Effector memory CD8-positive, alpha-beta T cell (primary cell): ENCODE measurements around the gene GRAMD1B.
"Not testable (repeated sequence)": the region's sequence is repeated elsewhere in the genome, so short reads cannot be mapped to it uniquely, and the experiment has no call there.

ENCODE experiments used
- ATAC-seq: fragments of 150-1000 bp; cut with Tn5 transposase; replicated peaks from 2 replicates; pipeline ENCODE4 v1.10.0; 2021; ENCODE audit warnings: mild to moderate bottlenecking, moderate library complexity
- DNase-seq, 3 experiments: peaks; one replicate each; pipeline ENCODE4 v3.0.0; 2021
- H3K27ac Mint-ChIP-seq, 2 donors: one replicate each; pipeline ENCODE4 v1.8.0; 2022; ENCODE audit warnings: mild to moderate bottlenecking in 2 of 2, mixed read lengths in 2 of 2, moderate library complexity in 2 of 2
- H3K27me3 Mint-ChIP-seq, 2 donors: one replicate each; pipeline ENCODE4 v1.8.0; 2022; ENCODE audit warnings: mixed read lengths in 2 of 2
- H3K36me3 Mint-ChIP-seq: one replicate; pipeline ENCODE4 v1.8.0; 2022; ENCODE audit warnings: mild to moderate bottlenecking, moderate library complexity, mixed read lengths; ENCODE audit not compliant: insufficient read depth
- H3K4me1 Mint-ChIP-seq, 2 donors: one replicate each; pipeline ENCODE4 v1.8.0; 2022; ENCODE audit warnings: low read depth in 2 of 2, mixed read lengths in 2 of 2
- H3K4me3 Mint-ChIP-seq, 2 donors: one replicate each; pipeline ENCODE4 v1.8.0; 2022; ENCODE audit warnings: mild to moderate bottlenecking in 2 of 2, mixed read lengths in 2 of 2, moderate library complexity in 2 of 2
- H3K9me3 Mint-ChIP-seq, 2 donors: one replicate each; pipeline ENCODE4 v1.8.0; 2022; ENCODE audit warnings: mixed read lengths in 2 of 2

The GRAMD1B gene

DNA sequence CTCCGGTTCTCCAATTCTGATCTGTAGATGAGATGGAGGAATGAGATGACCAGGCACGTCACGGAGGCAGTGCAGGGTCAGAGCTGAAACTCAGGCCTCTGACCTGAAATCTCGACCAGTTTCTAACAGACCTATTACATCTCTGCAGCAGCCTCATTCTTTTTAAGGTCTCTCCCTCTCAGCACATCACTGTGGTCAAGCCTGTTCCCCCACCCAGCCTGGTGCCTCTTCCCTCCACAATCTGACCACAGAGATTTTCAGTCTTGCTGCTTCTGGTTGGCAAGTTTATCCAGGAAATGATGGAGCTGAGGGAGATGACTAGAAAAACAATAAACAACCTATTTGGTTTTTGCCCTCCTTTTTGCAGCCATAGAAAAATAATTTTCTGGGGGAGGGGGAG, 9.5 kb downstream of the GRAMD1B start:
- Mint-ChIP-seq H3K27ac (no peak overlapping the region), H3K36me3 (no peaks in the 10 kb centered on the region), H3K4me3 (no peak overlapping the region), H3K4me1 (peaks cover 11 to 15% of the 10 kb centered on the region in 2 donors), H3K9me3 (no peaks in the 10 kb centered on the region), H3K27me3 (no peaks in the 10 kb centered on the region)
- DNase-seq (no peak), ATAC-seq (no peak)

DNA sequence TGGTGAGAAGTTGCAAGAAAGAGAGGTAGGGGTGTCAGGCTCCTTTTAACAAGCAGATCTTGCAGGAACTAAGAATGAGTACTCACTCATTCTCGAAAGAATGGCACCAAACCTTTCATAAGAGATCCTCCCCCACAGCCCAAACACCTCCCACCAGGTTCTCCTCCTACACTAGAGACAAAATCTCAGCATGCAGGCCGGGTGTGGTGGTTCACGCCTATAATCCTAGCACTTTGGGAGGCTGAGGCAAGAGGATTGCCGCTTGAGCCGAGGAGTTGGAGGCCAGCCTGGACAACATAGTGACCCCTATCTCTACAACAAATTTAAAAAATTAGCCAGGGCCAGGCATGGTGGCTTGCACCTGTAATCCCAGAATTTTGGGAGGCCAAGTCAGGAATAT, 11.1 kb downstream of the GRAMD1B start:
- Mint-ChIP-seq H3K36me3 (peaks cover 6% of the 10 kb centered on the region), H3K4me3 (no peak overlapping the region), H3K9me3 (no peaks in the 10 kb centered on the region), H3K4me1 (peaks cover 11 to 15% of the 10 kb centered on the region in 2 donors), H3K27me3 (no peaks in the 10 kb centered on the region), H3K27ac (peak overlapping the region in 1 of 2 donors; percentile 49)
- ATAC-seq (no peak), DNase-seq (no peak)

DNA sequence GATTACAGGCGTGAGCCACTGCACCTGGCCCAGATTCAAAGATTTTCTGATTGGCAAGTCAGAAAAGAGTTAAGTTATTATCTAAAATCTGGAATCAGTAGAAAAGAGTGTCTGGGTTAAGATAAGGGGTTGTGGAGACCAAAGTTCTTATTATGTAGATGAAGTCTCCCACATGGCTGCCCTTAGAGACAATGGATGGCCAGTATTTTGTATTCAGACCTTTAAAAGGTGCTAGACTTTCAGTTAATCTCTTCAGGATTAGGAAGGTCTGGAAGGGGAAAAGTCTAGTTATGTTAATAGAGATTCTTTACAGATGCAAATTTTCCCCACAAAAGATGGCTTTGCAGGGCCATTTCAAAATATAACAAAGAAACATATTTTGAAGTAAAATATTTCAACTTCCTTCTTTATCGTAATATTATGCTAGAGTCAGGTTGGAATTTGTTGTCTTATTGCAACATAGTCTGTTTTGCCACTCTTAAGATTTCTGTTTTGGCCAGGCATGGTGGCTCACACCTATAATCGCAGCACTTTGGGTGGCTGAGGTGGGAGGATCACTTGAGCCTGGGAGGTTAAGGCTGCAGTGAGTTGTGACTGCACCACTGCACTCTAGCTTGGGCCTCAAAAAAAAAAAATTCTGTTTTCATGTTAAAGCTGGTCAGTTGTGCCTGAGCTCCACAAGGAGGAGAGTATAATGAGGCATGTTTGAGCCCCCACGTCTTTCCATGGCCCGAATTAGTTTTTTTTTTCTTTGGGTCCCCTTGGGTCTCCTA, 14.0 kb downstream of the GRAMD1B start:
- DNase-seq: no peak
- H3K9me3 Mint-ChIP-seq: no peaks in the 10 kb centered on the region
- peaks cover 6% of the 10 kb centered on the region for H3K36me3 Mint-ChIP-seq
- no peak for ATAC-seq
- H3K27ac Mint-ChIP-seq: no peak overlapping the region
- H3K27me3 Mint-ChIP-seq: no peaks in the 10 kb centered on the region
- H3K4me3 Mint-ChIP-seq: no peak overlapping the region
- H3K4me1 Mint-ChIP-seq: peaks cover 0 to 4% of the 10 kb centered on the region in 2 donors

DNA sequence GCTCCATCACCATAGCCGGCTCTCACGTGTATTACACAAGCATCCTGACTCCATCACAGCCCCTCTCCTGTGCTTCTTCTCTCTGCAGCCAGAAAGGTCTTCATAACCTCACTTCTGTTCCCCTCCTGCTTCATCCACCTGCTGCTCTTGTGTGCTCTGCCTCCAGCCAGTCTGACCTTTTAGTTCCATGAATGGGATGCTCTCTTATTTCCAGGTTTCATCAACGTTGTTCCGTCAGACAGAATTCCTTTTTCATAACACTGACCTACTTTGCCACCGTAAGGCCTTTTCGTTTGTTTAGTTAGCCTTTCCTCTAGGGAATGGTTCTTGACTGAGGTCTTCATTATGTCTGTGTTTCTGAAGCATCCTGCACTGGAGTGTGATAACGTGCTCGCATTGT, 18.8 kb downstream of the GRAMD1B start:
- H3K27ac Mint-ChIP-seq: no peak overlapping the region
- no peaks in the 10 kb centered on the region for H3K9me3 Mint-ChIP-seq
- no peak overlapping the region for H3K4me3 Mint-ChIP-seq
- peaks cover under 1 to 1% of the 10 kb centered on the region in 2 donors for H3K4me1 Mint-ChIP-seq
- ATAC-seq: no peak
- peaks cover 6% of the 10 kb centered on the region for H3K36me3 Mint-ChIP-seq
- H3K27me3 Mint-ChIP-seq: no peaks in the 10 kb centered on the region
- no peak for DNase-seq

DNA sequence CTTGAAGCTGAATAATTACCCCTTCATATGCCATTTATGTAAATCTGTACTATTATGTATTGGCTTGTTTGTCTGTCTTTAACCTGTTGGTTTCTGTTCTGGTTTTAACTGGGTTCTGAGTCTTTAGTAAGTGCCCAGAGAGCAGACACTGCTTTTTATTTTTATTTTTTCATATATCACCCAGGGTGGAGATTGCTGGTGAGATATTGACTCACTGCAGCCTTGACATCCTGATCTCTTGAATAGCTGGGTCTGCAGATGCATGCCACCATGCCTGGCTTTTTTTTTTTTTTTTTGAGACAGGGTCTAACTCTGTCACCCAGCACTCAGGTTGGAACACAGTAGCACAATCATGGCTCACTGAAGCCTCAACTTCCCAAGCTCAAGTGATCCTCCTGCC, 19.4 kb downstream of the GRAMD1B start:
- H3K4me1 Mint-ChIP-seq: peaks cover 7% of the 10 kb centered on the region in 2 donors
- no peaks in the 10 kb centered on the region for H3K9me3 Mint-ChIP-seq
- no peak for ATAC-seq
- H3K27me3 Mint-ChIP-seq: no peaks in the 10 kb centered on the region
- no peak overlapping the region for H3K4me3 Mint-ChIP-seq
- H3K27ac Mint-ChIP-seq: no peak overlapping the region
- peaks cover 10% of the 10 kb centered on the region for H3K36me3 Mint-ChIP-seq
- no peak for DNase-seq

DNA sequence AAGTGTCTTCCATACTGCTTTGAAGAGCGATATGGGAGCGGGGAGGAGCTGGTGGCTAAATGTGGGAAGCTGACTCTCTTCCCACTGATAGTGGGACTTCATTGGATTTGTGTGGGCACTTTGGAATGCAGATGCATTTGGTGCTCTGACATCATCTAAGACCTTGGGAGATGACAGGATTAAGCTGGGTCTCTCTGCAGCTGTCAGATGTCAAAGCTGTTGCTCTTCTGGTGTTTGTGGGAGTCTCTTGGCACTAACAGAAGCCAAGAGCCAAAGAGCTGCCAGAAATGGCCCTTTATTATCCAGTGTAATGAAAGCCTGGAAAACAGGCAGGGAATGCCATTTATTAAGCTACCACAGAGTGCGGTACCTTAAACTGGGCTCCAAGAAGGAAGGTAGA, 20.6 kb downstream of the GRAMD1B start:
- Mint-ChIP-seq H3K9me3 (no peaks in the 10 kb centered on the region), H3K36me3 (peaks cover 8% of the 10 kb centered on the region), H3K27me3 (no peaks in the 10 kb centered on the region), H3K4me1 (peaks cover 11 to 16% of the 10 kb centered on the region in 2 donors), H3K4me3 (no peak overlapping the region), H3K27ac (no peak overlapping the region)
- ATAC-seq (no peak), DNase-seq (no peak)

DNA sequence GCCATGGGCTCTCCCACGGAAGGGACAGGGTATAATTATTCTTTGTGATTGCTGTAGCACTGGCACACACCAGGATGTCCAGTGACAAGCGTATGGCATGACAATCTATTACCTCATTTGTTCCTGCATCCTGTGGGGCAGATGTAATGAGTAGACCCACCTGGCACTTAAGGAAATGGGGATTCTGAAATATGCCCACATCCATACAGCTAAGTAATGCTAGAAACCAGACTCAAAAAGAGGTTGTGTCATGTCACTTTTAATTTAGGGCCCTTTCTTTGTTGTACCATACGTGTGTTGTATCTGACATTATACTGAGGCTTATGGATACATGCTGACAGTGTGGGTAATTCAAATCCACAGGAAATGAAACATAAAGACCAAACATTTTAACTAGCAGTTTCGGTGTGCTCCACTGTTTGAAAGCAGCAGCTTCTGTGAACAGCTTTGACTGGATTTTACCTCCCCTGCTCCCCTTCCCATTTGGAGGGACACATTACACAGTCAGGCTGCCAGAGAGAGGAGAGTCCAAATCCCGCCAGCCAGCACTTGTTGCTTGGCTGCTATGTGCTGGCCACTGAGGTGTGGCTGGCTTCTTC, 21.2 kb downstream of the GRAMD1B start:
- peaks cover 14 to 23% of the 10 kb centered on the region in 2 donors for H3K4me1 Mint-ChIP-seq
- no peaks in the 10 kb centered on the region for H3K9me3 Mint-ChIP-seq
- H3K36me3 Mint-ChIP-seq: peaks cover 6% of the 10 kb centered on the region
- H3K27me3 Mint-ChIP-seq: no peaks in the 10 kb centered on the region
- no peak overlapping the region for H3K27ac Mint-ChIP-seq
- ATAC-seq (no peak), DNase-seq (no peak)
- H3K4me3 Mint-ChIP-seq: no peak overlapping the region

DNA sequence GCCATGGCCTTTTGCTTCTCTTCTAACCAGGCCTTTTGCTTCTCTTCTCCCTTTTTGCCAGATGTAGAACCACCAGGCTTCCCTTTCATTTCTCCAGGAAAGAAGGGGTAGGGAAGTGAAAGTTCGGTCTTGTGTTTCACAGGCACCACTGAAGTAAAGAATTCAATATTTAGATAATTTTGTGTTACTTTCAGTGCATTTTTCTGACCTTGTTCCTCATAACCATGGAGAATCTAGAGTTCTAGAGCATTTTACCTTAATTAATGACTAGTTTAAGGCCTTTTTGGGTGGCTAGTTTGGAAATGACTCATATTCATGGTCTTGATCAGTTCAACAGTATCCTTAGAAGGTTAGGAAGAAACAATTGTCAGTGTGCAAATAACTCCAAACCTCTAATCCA, 22.7 kb downstream of the GRAMD1B start:
- H3K4me3 Mint-ChIP-seq: no peak overlapping the region
- no peak for ATAC-seq
- peaks cover 11% of the 10 kb centered on the region for H3K36me3 Mint-ChIP-seq
- H3K9me3 Mint-ChIP-seq: no peaks in the 10 kb centered on the region
- no peak for DNase-seq
- peaks cover 21 to 36% of the 10 kb centered on the region in 2 donors for H3K4me1 Mint-ChIP-seq
- no peaks in the 10 kb centered on the region for H3K27me3 Mint-ChIP-seq
- H3K27ac Mint-ChIP-seq: no peak overlapping the region

DNA sequence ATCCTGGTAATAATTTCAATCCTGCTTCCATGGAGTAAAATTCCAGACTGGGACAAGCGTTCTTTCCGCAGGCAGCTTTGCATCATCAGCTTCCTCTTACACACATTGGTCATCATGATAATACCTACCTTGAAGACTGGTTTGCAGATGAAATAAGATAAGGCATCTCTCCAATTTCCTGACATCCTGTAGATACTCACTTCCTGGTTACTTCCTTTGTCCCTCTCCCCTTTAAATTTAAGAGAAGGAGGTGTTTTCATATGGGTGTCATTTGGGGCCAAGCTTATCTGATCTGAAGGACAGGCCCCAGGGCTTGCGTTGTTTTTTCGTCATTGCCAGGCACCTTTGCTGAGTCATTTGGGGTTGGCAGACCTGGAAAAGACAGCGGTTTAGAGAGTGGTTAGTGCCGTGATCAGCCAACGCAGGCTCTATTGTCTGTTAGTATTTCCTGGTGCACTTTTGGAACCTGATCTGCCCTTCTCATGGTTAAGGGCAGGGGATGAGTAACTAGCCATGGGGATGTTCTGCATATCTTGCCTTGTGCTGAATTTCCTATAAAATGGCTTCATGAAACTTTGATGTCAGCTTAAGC, 24.1 kb downstream of the GRAMD1B start:
- H3K27ac Mint-ChIP-seq: peak overlapping the region; percentile 76 to 86
- peak overlapping the region; percentile 35 to 55 for H3K4me3 Mint-ChIP-seq
- DNase-seq (peak; percentile 30 to 40 (median 32)), ATAC-seq (peak; percentile 79)
- peaks cover 11% of the 10 kb centered on the region for H3K36me3 Mint-ChIP-seq
- no peaks in the 10 kb centered on the region for H3K9me3 Mint-ChIP-seq
- peaks cover 21 to 37% of the 10 kb centered on the region in 2 donors for H3K4me1 Mint-ChIP-seq
- no peaks in the 10 kb centered on the region for H3K27me3 Mint-ChIP-seq

DNA sequence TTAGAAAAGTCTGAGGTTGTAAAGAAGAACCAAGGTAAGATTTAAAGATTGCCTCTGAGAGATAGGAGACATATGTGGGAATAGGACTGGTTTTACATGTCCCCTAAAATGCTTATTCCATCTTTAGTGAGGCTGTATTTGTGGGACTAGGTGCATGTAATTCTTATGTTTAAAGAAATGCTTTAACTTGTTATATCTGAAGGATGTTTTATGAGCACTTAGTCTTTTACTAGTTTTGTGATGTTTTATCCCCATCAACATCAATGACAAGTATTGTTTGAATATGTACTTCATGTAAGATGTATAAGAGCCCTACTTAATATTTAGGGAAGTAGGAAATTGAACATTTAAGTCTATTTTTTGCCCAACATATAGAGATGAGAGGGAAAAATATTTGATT, 24.7 kb downstream of the GRAMD1B start:
- no peak for DNase-seq
- Mint-ChIP-seq H3K27ac (peak overlapping the region; percentile 76 to 86), H3K36me3 (peaks cover 11% of the 10 kb centered on the region), H3K4me1 (peaks cover 21 to 37% of the 10 kb centered on the region in 2 donors), H3K27me3 (no peaks in the 10 kb centered on the region), H3K9me3 (no peaks in the 10 kb centered on the region), H3K4me3 (peak overlapping the region; percentile 35 to 55)
- no peak for ATAC-seq

DNA sequence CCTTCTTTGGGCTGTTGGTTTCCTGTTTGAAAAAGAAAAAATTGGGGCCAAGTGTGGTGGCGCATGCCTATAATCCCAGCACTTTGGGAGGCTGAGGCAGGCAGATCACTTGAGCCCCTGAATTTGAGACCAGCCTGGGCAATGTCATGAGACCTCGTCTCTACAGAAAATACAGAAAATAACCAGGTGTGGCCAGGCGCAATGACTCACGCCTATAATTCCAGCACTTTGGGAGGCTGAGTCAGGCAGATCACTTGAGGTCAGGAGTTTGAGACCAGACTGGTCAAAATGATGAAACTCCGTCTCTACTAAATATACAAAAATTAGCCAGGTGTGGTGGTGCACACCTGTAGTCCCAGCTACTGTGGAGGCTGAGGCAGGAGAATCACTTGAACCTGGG, 26.4 kb downstream of the GRAMD1B start:
- ATAC-seq, H3K27me3 Mint-ChIP-seq, DNase-seq, H3K9me3 Mint-ChIP-seq: not testable (repeated sequence)
- Mint-ChIP-seq H3K4me3 (peak overlapping the region; percentile 9 to 68), H3K36me3 (peaks cover 11% of the 10 kb centered on the region), H3K4me1 (peaks cover 21 to 37% of the 10 kb centered on the region in 2 donors), H3K27ac (peak overlapping the region; percentile 69 to 95)

DNA sequence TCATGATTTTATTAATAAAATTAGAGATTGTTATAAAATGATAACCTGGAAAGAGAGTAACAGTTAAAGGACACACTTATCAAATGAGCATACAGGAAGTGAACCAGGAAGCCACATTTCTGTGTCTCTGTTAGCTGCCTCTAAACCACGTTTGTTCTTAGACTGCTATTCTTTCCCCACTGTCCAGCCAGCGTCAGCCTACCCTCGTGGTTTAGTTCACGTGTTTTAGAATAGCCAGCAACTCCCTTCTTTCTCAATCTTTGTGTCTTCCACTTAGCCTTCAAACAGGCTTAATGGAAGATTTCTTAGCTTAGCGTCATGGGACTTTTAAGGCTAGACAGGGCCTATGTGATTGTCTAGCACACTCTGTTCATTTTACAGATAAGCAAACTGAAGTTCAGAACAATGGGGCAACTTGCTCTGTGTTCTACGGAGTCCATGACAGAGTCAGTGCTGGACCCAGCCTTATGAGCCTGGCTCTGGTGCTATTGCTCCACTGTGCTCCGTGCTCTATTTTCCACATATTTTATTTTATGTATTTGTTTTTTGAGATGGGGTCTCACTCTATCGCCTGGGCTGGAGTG, 27.2 kb downstream of the GRAMD1B start:
- H3K4me3 Mint-ChIP-seq: peak overlapping the region; percentile 9 to 68
- peaks cover 21 to 37% of the 10 kb centered on the region in 2 donors for H3K4me1 Mint-ChIP-seq
- peak overlapping the region; percentile 69 to 95 for H3K27ac Mint-ChIP-seq
- H3K9me3 Mint-ChIP-seq: no peaks in the 10 kb centered on the region
- H3K36me3 Mint-ChIP-seq: peaks cover 11% of the 10 kb centered on the region
- no peaks in the 10 kb centered on the region for H3K27me3 Mint-ChIP-seq
- ATAC-seq: peak; percentile 62
- peak in 1 of 3 experiments; percentile 14 for DNase-seq

DNA sequence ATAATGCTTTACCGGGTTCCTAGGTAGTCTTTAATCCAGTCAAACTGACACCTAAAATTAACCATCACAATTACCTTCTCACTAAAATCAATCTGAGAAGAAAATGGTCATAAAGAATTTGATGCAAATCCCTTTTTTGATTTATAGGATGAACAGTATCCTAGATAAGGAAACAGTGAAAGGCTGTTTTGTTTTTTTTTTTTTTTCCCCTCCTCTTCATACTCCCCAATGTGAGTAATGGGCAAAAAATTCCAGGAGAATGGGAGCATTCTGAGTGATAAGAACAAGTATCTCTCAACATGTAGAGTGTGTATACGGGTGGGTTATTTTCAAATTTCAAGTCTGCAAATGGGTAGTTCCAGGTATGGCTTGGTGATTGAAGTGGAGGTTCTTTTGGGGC, 28.4 kb downstream of the GRAMD1B start:
- DNase-seq (no peak), ATAC-seq (no peak)
- no peaks in the 10 kb centered on the region for H3K27me3 Mint-ChIP-seq
- peaks cover 21 to 37% of the 10 kb centered on the region in 2 donors for H3K4me1 Mint-ChIP-seq
- H3K4me3 Mint-ChIP-seq: no peak overlapping the region
- peaks cover 11% of the 10 kb centered on the region for H3K36me3 Mint-ChIP-seq
- no peaks in the 10 kb centered on the region for H3K9me3 Mint-ChIP-seq
- peak overlapping the region in 1 of 2 donors; percentile 49 for H3K27ac Mint-ChIP-seq
